ENCODE data around the gene LPO.

GRCh38 chr17:58277107-58277801 lies 38.9 kb downstream of the LPO start:
- TF ChIP-seq EZH2 (IDR thresholded peaks at IDR 0.05): no peak
- no peak for TF ChIP-seq POLR2AphosphoS5 (IDR thresholded peaks at IDR 0.05; ENCODE audit: borderline replicate concordance, low read depth, low read length)

Measured in SK-N-MC (cell line).